CD4-positive, CD25-positive, alpha-beta regulatory T cell (primary cell): ENCODE results near the gene FN3KRP. TPM values are rescaled to one million over a fixed set of nuclear protein-coding genes. Genes with fewer than 3 reads are reported as not detected.
A peak's percentile ranks its signal among the peaks of the same experiment; 100 is the strongest.
"Not testable (repeated sequence)": the region's sequence is repeated elsewhere in the genome, so short reads cannot be mapped to it uniquely, and the experiment has no call there.

ENCODE experiments used
- ATAC-seq, 2 donors: fragments of 150-1000 bp; cut with Tn5 transposase; one replicate each; pipeline ENCODE4 v1.10.0; 2021; ENCODE audit warnings: low read depth in 2 of 2, moderate number of reproducible peaks in 2 of 2, moderate library complexity in 1 of 2
- DNase-seq, 3 donors: peaks; one replicate each; pipeline versions ENCODE4 v3.0.0 to v3.0.0-alpha.2; 2012 to 2022; ENCODE audit warnings: mixed read lengths in 1 of 3
- H3K27ac ChIP-seq: one replicate; pipeline ENCODE4 v1.7.0; 2013; ENCODE audit warnings: mild to moderate bottlenecking, low read length; ENCODE audit not compliant: insufficient read depth, poor library complexity, severe bottlenecking
- H3K27me3 ChIP-seq: one replicate; pipeline ENCODE4 v1.7.0; 2013; ENCODE audit warnings: low read length; ENCODE audit not compliant: control insufficient read depth, insufficient read depth
- H3K36me3 ChIP-seq: one replicate; pipeline ENCODE4 v1.7.0; 2013; ENCODE audit warnings: mild to moderate bottlenecking, low read length, moderate library complexity; ENCODE audit not compliant: control insufficient read depth, insufficient read depth
- H3K4me1 ChIP-seq: 2 replicates; pipeline ENCODE4 v1.7.0; 2013; ENCODE audit warnings: mild to moderate bottlenecking, low read length; ENCODE audit not compliant: insufficient read depth, control insufficient read depth, poor library complexity, severe bottlenecking
- H3K4me3 ChIP-seq: one replicate; pipeline ENCODE4 v1.7.0; 2013; ENCODE audit warnings: low read depth, mild to moderate bottlenecking, low read length, moderate library complexity
- H3K9me3 ChIP-seq, 2 experiments: 1 replicate in 1 of 2; 2 replicates in 1 of 2; pipeline ENCODE4 v1.7.0; 2013; ENCODE audit warnings: low read length in 2 of 2, mild to moderate bottlenecking in 1 of 2, moderate library complexity in 1 of 2; ENCODE audit not compliant: control insufficient read depth in 2 of 2
- H3K27ac Mint-ChIP-seq, 3 donors: one replicate each; pipeline ENCODE4 v1.8.0; 2020 to 2022; ENCODE audit warnings: mild to moderate bottlenecking in 3 of 3, mixed read lengths in 3 of 3, moderate library complexity in 2 of 3
- H3K27me3 Mint-ChIP-seq: one replicate; pipeline ENCODE4 v1.8.0; 2022; ENCODE audit warnings: mild to moderate bottlenecking, mixed read lengths
- H3K36me3 Mint-ChIP-seq: one replicate; pipeline ENCODE4 v1.8.0; 2020; ENCODE audit warnings: mixed read lengths
- H3K4me1 Mint-ChIP-seq, 4 donors: one replicate each; pipeline ENCODE4 v1.8.0; 2020 to 2022; ENCODE audit warnings: mixed read lengths in 4 of 4, mild to moderate bottlenecking in 1 of 4
- H3K4me3 Mint-ChIP-seq, 4 donors: one replicate each; pipeline ENCODE4 v1.8.0; 2020 to 2022; ENCODE audit warnings: mild to moderate bottlenecking in 4 of 4, mixed read lengths in 4 of 4, moderate library complexity in 3 of 4
- H3K9me3 Mint-ChIP-seq, 7 donors: one replicate each; pipeline ENCODE4 v1.8.0; 2020 to 2022; ENCODE audit warnings: mixed read lengths in 7 of 7, mild to moderate bottlenecking in 3 of 7, moderate library complexity in 2 of 7
- polyA plus RNA-seq, 4 donors: library from polyadenylated mRNA; unstranded; fragments of 300-500 nt; fragmentation: Illumina TruSeq; gene quantifications; one replicate each; pipeline ENCODE4 v1.2.3, GENCODE V29; 2021
- total RNA-seq: library from RNA; stranded (reverse); gene quantifications from one replicate; pipeline ENCODE4 v1.2.3, GENCODE V29; 2022

The FN3KRP gene
- total and polyA plus RNA-seq, 5 donors from 2014 or later = 25.3 to 36.7 (median 32.1) TPM

DNA sequence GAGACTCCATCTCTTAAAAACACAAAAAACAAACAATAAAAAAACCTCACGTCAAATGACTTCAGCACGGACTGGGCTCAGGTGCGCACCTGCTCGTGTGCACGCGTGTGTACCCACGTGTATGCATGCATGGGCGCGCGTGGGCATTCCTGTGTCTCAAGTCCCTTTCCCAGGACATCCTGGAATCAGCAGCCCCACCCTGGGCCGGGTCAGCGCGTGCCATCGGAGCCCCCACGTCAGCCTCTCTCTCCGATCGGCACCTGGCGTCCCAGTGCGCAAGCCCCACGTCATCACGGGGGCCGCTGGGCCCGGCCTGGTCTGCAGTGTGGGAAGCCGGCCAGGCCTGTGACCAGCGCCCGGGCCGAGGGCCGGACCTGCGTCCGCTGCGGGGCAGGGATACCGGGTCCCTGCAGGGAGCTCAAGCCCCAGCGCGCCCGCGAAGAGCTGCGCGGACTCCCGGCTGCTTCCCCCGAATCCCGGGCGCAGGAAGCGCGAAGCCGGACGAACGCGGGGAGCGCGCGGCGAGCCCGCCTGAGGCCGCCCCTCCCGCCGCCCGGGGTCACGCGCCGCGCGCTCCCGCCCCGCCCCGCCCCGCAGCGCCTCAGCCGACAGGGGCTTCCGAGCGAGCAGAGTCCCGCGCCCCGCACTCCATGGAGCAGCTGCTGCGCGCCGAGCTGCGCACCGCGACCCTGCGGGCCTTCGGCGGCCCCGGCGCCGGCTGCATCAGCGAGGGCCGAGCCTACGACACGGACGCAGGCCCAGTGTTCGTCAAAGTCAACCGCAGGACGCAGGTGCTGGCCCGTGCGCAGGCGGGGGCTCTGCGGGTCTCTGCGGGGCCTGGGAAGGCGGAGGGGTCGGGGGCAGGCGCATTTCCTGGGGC is 18.7 kb downstream of the FN3KRP start, which contains the start of gene FN3K:
TSS of gene FN3K (plus strand) at position 629 of the 880 bp plus-strand sequence. CDS start at position 651, 22 bp downstream.
- peak in 1 of 2 donors; percentile 50 for ATAC-seq
- no peak within 1 kb of the TSS for H3K27ac ChIP-seq
- H3K27me3 ChIP-seq = no peaks in the 10 kb centered on the region
- no peak within 1 kb of the TSS for H3K4me3 ChIP-seq
- Mint-ChIP-seq H3K9me3 (peaks cover 0 to 10% (median 0%) of the 10 kb centered on the region in 7 donors), H3K27ac (no peak within 1 kb of the TSS), H3K36me3 (peaks cover 10% of the 10 kb centered on the region), H3K27me3 (no peaks in the 10 kb centered on the region), H3K4me3 (peak within 1 kb of the TSS in 3 of 4 donors; percentile 70 to 93 (median 77)), H3K4me1 (peaks cover 0 to 9% (median 0%) of the 10 kb centered on the region in 4 donors)
- H3K36me3 ChIP-seq = no peaks in the 10 kb centered on the region
- H3K9me3 ChIP-seq = no peaks in the 10 kb centered on the region
- H3K4me1 ChIP-seq = peaks cover 10% of the 10 kb centered on the region
- DNase-seq = peak in 1 of 3 donors; percentile 18

DNA sequence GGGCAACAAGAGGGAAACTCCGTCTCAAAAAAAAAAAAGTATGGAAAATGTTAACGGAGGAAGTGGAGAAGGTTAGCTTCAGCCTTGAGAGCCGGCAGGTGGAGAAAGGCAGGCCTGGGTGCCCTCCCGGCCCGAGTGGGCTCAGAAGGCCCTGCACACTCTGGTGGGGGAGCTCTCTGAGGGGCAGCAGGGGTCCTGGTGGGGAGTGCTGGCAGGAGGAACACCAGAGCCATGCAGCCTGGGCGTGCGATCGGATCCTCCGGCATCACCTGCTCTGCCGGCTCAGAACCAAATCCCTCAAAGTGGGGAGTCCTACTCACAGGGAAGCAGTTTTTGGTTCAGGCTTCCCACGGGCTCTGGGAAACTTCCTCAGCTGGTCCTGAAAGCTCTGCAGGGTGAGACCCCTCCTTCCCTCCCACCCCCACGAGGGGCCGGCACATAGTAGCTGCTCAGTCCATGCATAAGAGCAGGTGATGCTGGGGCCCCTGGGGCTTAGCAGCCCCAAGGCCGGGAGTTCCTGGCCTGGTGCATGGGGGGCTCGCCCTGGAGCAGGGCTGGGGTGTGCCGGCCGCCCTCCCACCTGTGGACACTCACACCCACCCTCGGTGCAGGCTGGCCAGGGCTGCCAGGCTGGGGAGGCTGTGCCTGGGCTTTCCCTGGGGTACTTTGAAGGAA is 20.1 kb downstream of the FN3KRP start:
- Mint-ChIP-seq H3K27ac (no peak overlapping the region), H3K36me3 (peaks cover 11% of the 10 kb centered on the region), H3K4me1 (peaks cover 0 to 9% (median 0%) of the 10 kb centered on the region in 4 donors), H3K9me3 (peaks cover 0 to 10% (median 5%) of the 10 kb centered on the region in 7 donors), H3K27me3 (no peaks in the 10 kb centered on the region), H3K4me3 (peak overlapping the region in 1 of 4 donors; percentile 93)
- no peak overlapping the region for H3K4me3 ChIP-seq
- ATAC-seq = no peak
- no peak overlapping the region for H3K27ac ChIP-seq
- peaks cover 10% of the 10 kb centered on the region for H3K4me1 ChIP-seq
- no peak for DNase-seq
- peaks cover 5% of the 10 kb centered on the region for H3K36me3 ChIP-seq
- H3K9me3 ChIP-seq = peaks cover 6 to 8% of the 10 kb centered on the region in 2 experiments
- no peaks in the 10 kb centered on the region for H3K27me3 ChIP-seq

- no peak overlapping the region for H3K27ac Mint-ChIP-seq
- H3K4me3 Mint-ChIP-seq = peak overlapping the region in 1 of 4 donors; percentile 21
- Histone ChIP-seq H3K9me3 (peaks cover 6 to 8% of the 10 kb centered on the region in 2 experiments), H3K27ac (no peak overlapping the region), H3K27me3 (no peaks in the 10 kb centered on the region), H3K36me3 (peaks cover 5% of the 10 kb centered on the region), H3K4me1 (peaks cover 10% of the 10 kb centered on the region), H3K4me3 (no peak overlapping the region)
- no peaks in the 10 kb centered on the region for H3K27me3 Mint-ChIP-seq
- DNase-seq (no peak), ATAC-seq (no peak)
- H3K4me1 Mint-ChIP-seq = peaks cover 0 to 9% (median 0%) of the 10 kb centered on the region in 4 donors
- peaks cover 15% of the 10 kb centered on the region for H3K36me3 Mint-ChIP-seq
- H3K9me3 Mint-ChIP-seq = peaks cover 0 to 11% (median 5%) of the 10 kb centered on the region in 7 donors
Measured at GRCh38 chr17:82737967-82738877, 21.7 kb downstream of the FN3KRP start.

GRCh38 chr17:82740906-82741759 is 24.6 kb downstream of the FN3KRP start:
- Mint-ChIP-seq H3K36me3 (peaks cover 12% of the 10 kb centered on the region), H3K27me3 (peaks cover 4% of the 10 kb centered on the region), H3K4me1 (peaks cover 0 to 3% (median 0%) of the 10 kb centered on the region in 4 donors), H3K9me3 (peaks cover 0 to 10% (median 6%) of the 10 kb centered on the region in 7 donors), H3K27ac (no peak overlapping the region), H3K4me3 (no peak overlapping the region)
- Histone ChIP-seq H3K4me3 (no peak overlapping the region), H3K27ac (no peak overlapping the region), H3K36me3 (peaks cover 5% of the 10 kb centered on the region), H3K4me1 (no peaks in the 10 kb centered on the region), H3K27me3 (no peaks in the 10 kb centered on the region), H3K9me3 (peaks cover 8% of the 10 kb centered on the region in 2 experiments)
- ATAC-seq (no peak), DNase-seq (no peak)

- Histone ChIP-seq H3K9me3 (peaks cover 8% of the 10 kb centered on the region in 2 experiments), H3K4me3 (no peak overlapping the region), H3K27me3 (no peaks in the 10 kb centered on the region), H3K36me3 (peaks cover 5% of the 10 kb centered on the region), H3K4me1 (no peaks in the 10 kb centered on the region), H3K27ac (no peak overlapping the region)
- Mint-ChIP-seq H3K9me3 (peaks cover 0 to 17% (median 6%) of the 10 kb centered on the region in 7 donors), H3K4me3 (no peak overlapping the region), H3K4me1 (no peaks in the 10 kb centered on the region), H3K27me3 (peaks cover 8% of the 10 kb centered on the region), H3K36me3 (peaks cover 12% of the 10 kb centered on the region), H3K27ac (no peak overlapping the region)
- no peak for ATAC-seq
- no peak for DNase-seq
Measured at GRCh38 chr17:82743344-82744219, 27.1 kb downstream of the FN3KRP start.

DNA sequence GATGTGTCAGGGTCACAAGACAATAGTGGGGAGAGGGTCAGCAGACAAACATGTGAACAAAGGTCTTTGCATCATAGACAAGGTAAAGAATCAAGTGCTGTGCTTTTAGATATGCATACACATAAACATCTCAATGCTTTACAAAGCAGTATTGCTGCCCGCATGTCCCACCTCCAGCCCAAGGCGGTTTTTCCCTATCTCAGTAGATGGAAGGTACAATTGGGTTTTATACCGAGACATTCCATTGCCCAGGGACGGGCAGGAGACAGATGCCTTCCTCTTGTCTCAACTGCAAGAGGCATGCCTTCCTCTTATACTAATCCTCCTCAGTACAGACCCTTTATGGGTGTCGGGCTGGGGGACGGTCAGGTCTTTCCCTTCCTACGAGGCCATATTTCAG is 28.2 kb downstream of the FN3KRP start:
- not testable (repeated sequence) for H3K4me1 Mint-ChIP-seq, H3K27me3 ChIP-seq, H3K4me3 ChIP-seq, H3K4me1 ChIP-seq, H3K27ac Mint-ChIP-seq, H3K27me3 Mint-ChIP-seq, H3K9me3 ChIP-seq, ATAC-seq, H3K36me3 ChIP-seq, H3K4me3 Mint-ChIP-seq, H3K27ac ChIP-seq, DNase-seq
- H3K36me3 Mint-ChIP-seq = peaks cover 12% of the 10 kb centered on the region
- H3K9me3 Mint-ChIP-seq = peaks cover 0 to 17% (median 6%) of the 10 kb centered on the region in 7 donors
